Endothelial cell of umbilical vein (primary cell): Measurements from ENCODE around the gene NSMCE1. TPM values are rescaled to one million over a fixed set of nuclear protein-coding genes. Genes with fewer than 3 reads are reported as not detected.

Experiments used
- BruUV-seq: library from RNA; stranded (reverse); fragments of 400-500 nt; replicated peaks from 2 replicates; lab custom pipeline; 2021; lab: Mats Ljungman, UMichigan
- CTCF ChIA-PET: fragments of 300-600, 350-600 bp; sonication (Branson Sonifier 250); formaldehyde crosslinking; loops from one replicate; lab custom pipeline; 2021; ENCODE audit warnings: antibody characterized with exemption, inconsistent platforms; lab: Charles Lee
- POLR2A ChIA-PET: fragments of 300-600, 350-600 bp; sonication (Branson Sonifier 250); formaldehyde crosslinking; loops from one replicate; lab custom pipeline; 2021; ENCODE audit warnings: antibody characterized with exemption, inconsistent platforms; lab: Charles Lee
- DNase-seq: peaks from one replicate; pipeline ENCODE4 v3.0.0-alpha.2; 2011; ENCODE audit warnings: low read depth, low spot score
- FAIRE-seq: peaks from 2 replicates; lab custom pipeline; 2011; peaks lifted over from hg19 to GRCh38; lab: Jason Lieb, UNC
- H2AFZ ChIP-seq: 2 replicates; pipeline ENCODE4 v1.6.0; 2012; ENCODE audit warnings: low read depth, low read length, control low read depth, inconsistent platforms
- H3K27ac ChIP-seq: 2 replicates; pipeline ENCODE4 v1.5.1; 2011; ENCODE audit warnings: low read depth, mild to moderate bottlenecking, control low read depth, low read length, moderate library complexity; ENCODE audit not compliant: insufficient read depth
- H3K27me3 ChIP-seq, 2 experiments: 2 replicates each; pipeline versions ENCODE4 v1.6.0 to v1.6.1; 2011; ENCODE audit warnings: low read length in 2 of 2, mixed read lengths in 1 of 2; ENCODE audit not compliant: control insufficient read depth in 2 of 2, insufficient read depth in 2 of 2
- H3K36me3 ChIP-seq, 2 experiments: 2 replicates in 1 of 2; 3 replicates in 1 of 2; pipeline ENCODE4 v1.5.1; 2011; ENCODE audit warnings: low read length in 2 of 2, mild to moderate bottlenecking in 1 of 2, moderate library complexity in 1 of 2; ENCODE audit not compliant: control insufficient read depth in 2 of 2, insufficient read depth in 2 of 2; ENCODE audit errors: extremely low read depth in 1 of 2
- H3K4me1 ChIP-seq: 3 replicates; pipeline ENCODE4 v1.5.1; 2011; ENCODE audit warnings: mild to moderate bottlenecking, low read length; ENCODE audit not compliant: control insufficient read depth, insufficient read depth; ENCODE audit errors: extremely low read depth
- H3K4me2 ChIP-seq: 2 replicates; pipeline ENCODE4 v1.6.1; 2011; ENCODE audit warnings: low read length, control low read depth, mixed read lengths; ENCODE audit not compliant: insufficient read depth
- H3K4me3 ChIP-seq, 3 experiments: fragments of 200-600 bp in 1 of 3; sonication (generic), shearing (Covaris generic) in 1 of 3; replicated peaks in 1 of 3; 2 replicates each; pipeline ENCODE4 v1.5.1; 2011 to 2016; ENCODE audit warnings: control low read depth in 3 of 3, low read length in 3 of 3, mild to moderate bottlenecking in 2 of 3, inconsistent platforms in 1 of 3, low read depth in 1 of 3, moderate library complexity in 1 of 3; ENCODE audit not compliant: insufficient read depth in 1 of 3
- H3K79me2 ChIP-seq: 2 replicates; pipeline ENCODE4 v1.6.0; 2012; ENCODE audit warnings: low read length, inconsistent platforms; ENCODE audit not compliant: control insufficient read depth, insufficient read depth
- H3K9ac ChIP-seq: replicated peaks from 2 replicates; pipeline ENCODE3; 2011; ENCODE audit warnings: low read length, control low read depth; ENCODE audit not compliant: insufficient read depth; ENCODE audit errors: extremely low read depth
- H3K9me1 ChIP-seq: replicated peaks from 3 replicates; pipeline ENCODE4 v1.6.0; 2011; ENCODE audit warnings: mild to moderate bottlenecking, low read length; ENCODE audit not compliant: control insufficient read depth, insufficient read depth; ENCODE audit errors: extremely low read depth
- H3K9me3 ChIP-seq: replicated peaks from 2 replicates; pipeline ENCODE4 v1.5.1; 2012; ENCODE audit warnings: low read length, inconsistent platforms; ENCODE audit not compliant: control insufficient read depth, insufficient read depth
- H4K20me1 ChIP-seq: replicated peaks from 2 replicates; pipeline ENCODE3; 2011; ENCODE audit warnings: mild to moderate bottlenecking, low read length; ENCODE audit not compliant: control insufficient read depth, insufficient read depth; ENCODE audit errors: extremely low read depth
- EZH2 ChIP-seq: IDR thresholded peaks from 2 replicates; pipeline ENCODE4 v1.6.1; 2012; ENCODE audit warnings: borderline replicate concordance, low read depth, mild to moderate bottlenecking, moderate library complexity, low read length, inconsistent platforms; ENCODE audit not compliant: severe bottlenecking
- FOS ChIP-seq: IDR thresholded peaks from 2 replicates; pipeline ENCODE4 v1.6.1; 2011; ENCODE audit warnings: mild to moderate bottlenecking, low read length, moderate library complexity, borderline replicate concordance; ENCODE audit not compliant: insufficient read depth
- GATA2 ChIP-seq: IDR thresholded peaks from 2 replicates; pipeline ENCODE4 v1.7.0; 2011; ENCODE audit warnings: low read depth, mild to moderate bottlenecking, moderate library complexity, mixed read lengths, low read length; ENCODE audit not compliant: insufficient read length, insufficient read depth
- JUN ChIP-seq: IDR thresholded peaks from 2 replicates; pipeline ENCODE4 v1.6.1; 2011; ENCODE audit warnings: borderline replicate concordance, low read depth; ENCODE audit not compliant: insufficient read length, insufficient read depth
- MAX ChIP-seq: IDR thresholded peaks from 2 replicates; pipeline ENCODE4 v1.6.1; 2011; ENCODE audit not compliant: insufficient read depth, insufficient read length
- MYC ChIP-seq: IDR thresholded peaks from one replicate; pipeline ENCODE4 v1.6.1; 2011; ENCODE audit warnings: mild to moderate bottlenecking, low read depth, low read length
- POLR2A ChIP-seq: IDR thresholded peaks from 2 replicates; pipeline ENCODE4 v1.6.1; 2012; ENCODE audit warnings: low read depth, mild to moderate bottlenecking, control low read depth, low read length
- POLR2AphosphoS5 ChIP-seq: IDR thresholded peaks from 2 replicates; pipeline ENCODE4 v1.6.1; 2012; ENCODE audit warnings: low read depth, mild to moderate bottlenecking, control low read depth, low read length, moderate library complexity; ENCODE audit not compliant: insufficient read depth
- dilution Hi-C: fragments of 300-500 bp; cut with MboI; formaldehyde crosslinking; loops from one replicate; pipeline ENCODE4 v1.15.0; 2019; ENCODE audit warnings: low sequenced_read_pairs; ENCODE audit not compliant: extremely low pct_ligation_motif_present
- intact Hi-C: fragments of 100-400 bp; cut with micrococcal nuclease; formaldehyde crosslinking; loops from one replicate; pipeline ENCODE4 v1.10.0; 2022
- polyA plus RNA-seq, 4 experiments: library from polyadenylated mRNA; depleted of rRNA in 3 of 4; stranded (reverse) in 3 of 4; unstranded in 1 of 4; fragments of >200 nt; gene quantifications; 2 replicates each; pipeline versions ENCODE4 v1.2.1 to v1.2.3, GENCODE V29; 2011 to 2012; ENCODE audit warnings: missing spikeins in 1 of 4
- total RNA-seq: library from RNA; stranded (reverse); gene quantifications from 2 replicates; pipeline ENCODE4 v1.2.3, GENCODE V29; 2021
- TF ChIP-seq, protein P1 (sequence below), 2 donors: IDR thresholded peaks; 1 replicate in 1 of 2; 2 replicates in 1 of 2; pipeline ENCODE4 v1.5.1; 2011; ENCODE audit warnings: low read length in 2 of 2, mild to moderate bottlenecking in 2 of 2, moderate library complexity in 2 of 2, control low read depth in 1 of 2, inconsistent platforms in 1 of 2, low read depth in 1 of 2; ENCODE audit not compliant: insufficient read depth in 1 of 2; ENCODE audit errors: extremely low read depth in 1 of 2

Gene NSMCE1
- total and polyA plus RNA-seq, 2 donors (not counting 3 experiments of a cell fraction or from before 2014, with no cell fraction given), result 23.8 to 42.0 TPM

- Histone ChIP-seq H3K79me2 (no peaks in the 10 kb centered on the region), H3K9me1 (no peaks in the 10 kb centered on the region), H3K27me3 (no peaks in the 10 kb centered on the region), H3K9me3 (no peaks in the 10 kb centered on the region), H4K20me1 (no peaks in the 10 kb centered on the region), H3K36me3 (no peaks in the 10 kb centered on the region), H3K4me2 (no peak overlapping the region), H3K4me1 (peaks cover 5% of the 10 kb centered on the region), H3K27ac (no peak overlapping the region), H3K4me3 (no peak overlapping the region), H2AFZ (no peak overlapping the region), H3K9ac (no peak overlapping the region)
- dilution Hi-C loops, result no loop called here
- BruUV-seq, result no TSS peak
- no peak for FAIRE-seq
- ChIA-PET CTCF (interaction anchor here (0.5 to 1.1 kb wide), 3 partner anchors 12 to 39 kb away, joined by 3 read pairs; no protein-coding TSS in a partner anchor), POLR2A (interaction anchor here (0.7 kb wide), 1 partner anchor 153 kb away, joined by 4 read pairs; no protein-coding TSS in a partner anchor)
- TF ChIP-seq GATA2 (no peak), MAX (no peak)
- DNase-seq, result no peak
- intact Hi-C loops, result no loop called here
Observed at GRCh38 chr16:27273670-27274423, 5.3 kb upstream of the NSMCE1 start.

- Histone ChIP-seq H3K79me2 (no peaks in the 10 kb centered on the region), H3K36me3 (no peaks in the 10 kb centered on the region), H2AFZ (no peak overlapping the region), H3K9me1 (no peaks in the 10 kb centered on the region), H3K27me3 (no peaks in the 10 kb centered on the region), H3K9ac (no peak overlapping the region), H3K9me3 (no peaks in the 10 kb centered on the region), H3K4me3 (no peak overlapping the region), H3K4me2 (no peak overlapping the region), H3K4me1 (peaks cover 5% of the 10 kb centered on the region), H3K27ac (no peak overlapping the region), H4K20me1 (no peaks in the 10 kb centered on the region)
- no peak for TF ChIP-seq MYC
- TF ChIP-seq JUN, result no peak
- no peak for TF ChIP-seq POLR2A
- TF ChIP-seq EZH2, result no peak
- TF ChIP-seq MAX, result no peak
- TF ChIP-seq GATA2, result no peak
- TF ChIP-seq, protein P1, sequence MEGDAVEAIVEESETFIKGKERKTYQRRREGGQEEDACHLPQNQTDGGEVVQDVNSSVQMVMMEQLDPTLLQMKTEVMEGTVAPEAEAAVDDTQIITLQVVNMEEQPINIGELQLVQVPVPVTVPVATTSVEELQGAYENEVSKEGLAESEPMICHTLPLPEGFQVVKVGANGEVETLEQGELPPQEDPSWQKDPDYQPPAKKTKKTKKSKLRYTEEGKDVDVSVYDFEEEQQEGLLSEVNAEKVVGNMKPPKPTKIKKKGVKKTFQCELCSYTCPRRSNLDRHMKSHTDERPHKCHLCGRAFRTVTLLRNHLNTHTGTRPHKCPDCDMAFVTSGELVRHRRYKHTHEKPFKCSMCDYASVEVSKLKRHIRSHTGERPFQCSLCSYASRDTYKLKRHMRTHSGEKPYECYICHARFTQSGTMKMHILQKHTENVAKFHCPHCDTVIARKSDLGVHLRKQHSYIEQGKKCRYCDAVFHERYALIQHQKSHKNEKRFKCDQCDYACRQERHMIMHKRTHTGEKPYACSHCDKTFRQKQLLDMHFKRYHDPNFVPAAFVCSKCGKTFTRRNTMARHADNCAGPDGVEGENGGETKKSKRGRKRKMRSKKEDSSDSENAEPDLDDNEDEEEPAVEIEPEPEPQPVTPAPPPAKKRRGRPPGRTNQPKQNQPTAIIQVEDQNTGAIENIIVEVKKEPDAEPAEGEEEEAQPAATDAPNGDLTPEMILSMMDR (IDR thresholded peaks at IDR 0.05; ENCODE audit: extremely low read depth in 1 of 2, insufficient read depth in 1 of 2, low read depth in 1 of 2, low read length in 2 of 2), result no peak
- no peak for TF ChIP-seq POLR2AphosphoS5
- no peak for TF ChIP-seq FOS
- intact Hi-C loops, result no loop called here
- DNase-seq (no peak), FAIRE-seq (no peak)
- ChIA-PET POLR2A (no interaction called here), CTCF (interaction anchor here (1.4 kb wide), 1 partner anchor 31 kb away, joined by 3 read pairs; no protein-coding TSS in a partner anchor)
- no TSS peak for BruUV-seq
- dilution Hi-C loops, result no loop called here
Observed at GRCh38 chr16:27273330-27273669, 4.7 kb upstream of the NSMCE1 start.
